Measurements from ENCODE around the gene TBC1D9.

The TBC1D9 gene

DNA sequence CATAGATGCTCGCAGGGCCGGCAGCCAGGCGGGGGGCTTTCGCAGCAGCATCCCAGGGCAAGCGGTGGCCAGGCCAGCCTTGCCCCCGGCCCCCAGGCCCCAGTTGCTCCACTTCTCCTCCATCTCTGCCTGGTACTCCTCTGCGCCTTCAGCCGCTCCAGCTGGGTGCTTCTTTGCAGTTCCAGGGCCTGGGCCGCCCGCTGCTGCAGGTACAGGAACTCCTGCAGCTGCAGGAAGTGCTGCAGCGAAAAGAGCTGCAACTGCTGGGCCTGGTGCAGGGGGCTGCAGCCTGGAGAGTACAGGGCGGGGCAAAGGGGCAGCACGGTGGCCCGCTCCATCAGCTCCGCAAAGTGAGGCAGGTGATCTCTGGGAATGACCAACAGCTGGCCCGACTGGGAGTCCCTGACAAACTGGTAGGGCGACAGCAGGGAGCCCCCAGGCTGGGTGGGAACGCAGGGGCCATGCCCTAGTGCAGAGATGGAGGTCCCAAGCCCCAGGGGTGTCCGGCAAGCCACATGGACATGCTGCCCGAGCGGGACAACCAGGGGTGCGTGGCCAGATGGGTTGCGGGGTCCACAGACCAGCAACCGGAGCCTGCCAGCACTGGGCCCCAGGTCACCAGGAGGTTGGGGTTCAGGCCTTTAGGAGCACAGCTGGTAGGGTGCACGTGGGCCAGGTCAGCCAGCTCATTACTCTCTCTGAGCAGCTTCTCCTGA is 111.6 kb downstream of the TBC1D9 start:
- no peak for DNase-seq

DNA sequence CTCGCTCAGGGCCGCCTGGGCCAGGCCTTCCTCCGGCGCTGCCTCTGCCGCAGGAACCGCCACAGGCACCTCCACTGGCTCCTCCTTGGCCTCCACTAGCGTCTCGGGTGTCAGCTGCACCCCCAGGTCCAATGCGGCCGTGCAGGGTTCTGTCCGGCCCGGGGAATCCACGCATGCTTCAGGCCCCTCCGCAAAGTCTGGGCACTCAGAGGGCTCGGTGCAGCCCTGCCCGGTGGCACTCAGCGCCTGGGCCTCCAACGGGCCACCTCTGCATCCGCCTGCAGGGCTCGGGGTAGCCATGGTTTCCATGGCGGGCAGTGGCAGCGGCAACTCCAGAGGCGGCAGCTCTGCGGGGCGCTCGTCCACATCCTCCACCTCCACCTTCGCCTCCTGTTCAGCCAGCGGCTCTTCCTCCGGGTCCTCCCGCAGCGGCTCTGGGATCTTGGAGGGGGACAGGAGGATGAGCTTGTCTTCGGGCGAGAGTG is 112.6 kb downstream of the TBC1D9 start:
- DNase-seq: no peak

DNA sequence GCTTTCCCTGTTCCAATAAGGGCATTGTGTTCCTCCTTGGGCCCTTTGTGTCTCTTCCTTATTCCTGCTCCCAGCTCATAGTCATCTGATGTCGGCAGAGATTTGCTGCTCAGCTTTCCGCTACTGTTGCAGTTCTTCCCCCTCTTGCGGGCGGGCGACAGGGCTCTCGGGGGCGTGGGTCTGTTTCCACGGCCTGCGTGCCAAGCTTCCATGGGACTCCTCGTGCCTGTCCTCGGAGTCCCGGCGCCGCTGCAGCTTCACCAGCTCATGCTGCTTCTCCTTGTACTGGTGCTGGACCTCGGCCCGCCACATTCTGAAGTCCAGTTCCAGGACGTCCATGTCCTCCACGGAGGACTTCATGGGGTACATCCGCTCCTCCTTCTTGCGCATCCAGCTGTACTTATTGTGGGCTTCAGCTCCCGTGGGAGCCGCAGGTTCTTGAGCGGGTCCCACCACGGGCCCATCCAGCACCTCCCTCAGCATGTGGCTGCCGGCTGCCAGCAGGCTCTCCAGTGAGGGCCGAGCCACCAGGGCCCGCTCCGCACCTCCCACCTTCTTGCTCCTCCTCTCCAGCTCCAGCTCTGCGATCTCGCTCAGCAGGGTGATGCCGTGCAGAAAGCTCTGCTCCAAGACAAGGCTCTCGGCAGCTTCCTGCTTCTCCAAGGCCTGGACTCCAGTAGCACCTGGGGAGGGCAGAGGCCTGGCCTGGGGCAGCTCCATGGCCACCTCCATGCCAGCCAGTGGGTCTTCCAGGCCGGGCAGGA is 113.3 kb downstream of the TBC1D9 start:
- DNase-seq: no peak

DNA sequence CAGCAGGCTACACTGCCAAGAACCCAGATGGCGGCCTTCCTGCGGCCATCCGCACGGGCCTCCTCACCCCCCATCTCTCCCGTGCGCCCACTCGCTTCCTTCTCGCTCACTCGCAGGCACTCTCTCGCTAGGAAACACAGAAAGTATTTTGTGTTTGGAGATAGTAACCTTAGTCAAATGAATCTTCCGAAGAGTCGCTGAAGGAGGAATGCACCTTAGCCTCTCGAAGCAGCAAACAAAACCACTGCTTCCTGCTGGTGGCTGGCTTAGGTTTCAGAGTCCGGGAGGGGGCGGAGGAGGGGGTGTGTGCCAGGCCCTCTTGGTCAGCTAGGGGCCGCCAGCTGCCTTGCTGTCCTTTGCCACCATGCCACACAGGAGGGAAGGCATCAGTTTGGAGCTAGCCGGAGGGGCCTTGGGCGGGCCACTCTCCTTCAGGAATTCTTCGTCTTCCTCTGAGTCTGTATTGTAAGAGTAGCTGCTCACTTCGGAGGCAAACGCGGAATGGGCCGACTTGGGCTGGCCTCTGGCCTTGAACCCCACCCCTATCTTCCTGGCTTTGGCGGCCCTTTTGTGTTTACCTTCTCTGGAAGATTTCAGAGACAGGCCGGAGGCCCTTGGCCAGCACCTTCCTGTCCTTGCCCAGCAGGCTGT is 114.3 kb downstream of the TBC1D9 start:
- no peak for DNase-seq

DNA sequence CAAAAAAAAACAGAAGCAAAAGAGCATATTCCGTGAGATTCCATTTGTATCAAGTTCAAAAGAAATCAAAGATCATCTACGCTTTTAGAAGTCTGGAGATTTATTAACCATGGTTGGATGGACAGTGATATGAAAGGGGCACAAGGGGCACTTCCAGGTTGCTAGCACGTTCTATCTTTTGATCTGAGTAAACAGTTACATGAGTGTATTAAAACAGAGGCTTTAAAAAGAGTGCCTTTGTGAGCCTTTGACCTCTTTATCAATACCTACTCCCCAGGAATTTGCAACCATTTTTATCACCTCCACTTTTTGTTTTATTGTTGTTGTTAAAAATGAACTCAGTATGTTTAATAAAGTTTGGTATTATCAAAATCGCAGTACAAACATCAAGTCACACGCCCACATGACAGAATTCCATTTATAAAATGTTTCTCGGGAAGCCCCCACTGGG is 115.1 kb downstream of the TBC1D9 start:
- no peak for DNase-seq

DNA sequence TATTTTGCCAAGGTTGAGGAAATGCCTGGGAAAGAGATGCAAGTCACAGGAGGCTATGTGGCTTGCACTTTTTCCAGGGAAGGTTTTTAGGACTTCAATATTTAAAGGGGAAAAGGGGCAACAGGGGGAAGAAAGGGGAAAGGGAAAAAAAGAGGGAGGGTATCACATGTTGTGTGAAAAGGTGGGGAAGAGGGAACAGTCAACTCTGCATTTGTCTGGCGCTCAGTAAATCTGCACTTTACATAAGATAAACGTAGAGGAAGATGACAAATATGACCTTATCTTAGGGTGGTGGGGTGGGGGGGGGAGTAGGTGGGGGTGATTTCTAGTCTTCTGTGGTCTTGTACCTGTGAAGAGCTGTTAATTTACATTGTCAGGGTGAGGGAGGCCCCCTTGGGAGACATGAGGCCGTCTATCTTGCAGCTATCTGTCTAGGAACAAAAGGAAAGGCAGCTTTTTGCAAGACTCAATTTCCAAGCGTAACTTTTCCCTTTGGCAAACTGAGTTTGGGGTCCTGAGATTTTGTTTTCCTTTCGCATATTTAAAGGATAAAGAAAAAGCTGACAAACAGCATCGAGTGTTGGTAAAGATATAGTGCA is 115.9 kb downstream of the TBC1D9 start:
- DNase-seq: no peak

DNA sequence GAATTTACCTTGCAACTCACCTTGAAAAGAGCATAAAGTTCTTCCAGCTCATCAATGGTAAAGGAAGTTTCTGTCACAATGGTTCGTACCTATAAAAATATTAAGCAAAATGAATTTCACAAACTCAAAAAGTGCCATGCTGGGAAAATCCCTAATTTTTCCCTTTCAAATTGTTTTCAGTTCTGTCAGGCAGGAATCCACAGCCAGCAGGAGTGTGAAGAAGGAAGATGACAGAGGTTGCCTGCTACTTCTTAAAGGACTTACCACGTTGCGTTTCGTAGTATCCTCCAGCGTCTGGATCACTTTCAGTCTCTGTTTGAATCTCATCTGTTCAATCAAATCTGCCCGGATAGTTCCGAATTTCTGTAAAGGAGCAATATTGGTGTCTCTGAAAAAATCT is 117.1 kb downstream of the TBC1D9 start:
- DNase-seq: no peak

DNA sequence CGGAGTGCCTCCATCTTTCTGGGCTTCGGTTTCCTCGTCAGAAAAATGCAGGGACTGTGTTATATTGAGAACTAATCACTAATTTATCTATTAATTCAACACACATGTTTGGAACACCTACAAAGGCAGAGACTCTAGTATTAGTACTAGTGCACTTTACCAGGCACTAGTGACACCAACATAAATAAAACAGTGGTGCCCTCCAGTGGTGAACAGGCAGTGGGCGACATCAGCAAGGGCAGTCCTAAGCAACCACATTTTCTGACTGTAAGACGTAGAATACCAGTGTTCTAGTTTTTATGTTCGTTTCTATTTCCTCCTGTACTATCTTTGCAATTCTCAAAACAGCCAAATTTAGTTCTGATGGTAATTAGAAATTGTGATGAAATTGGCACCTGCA is 118.3 kb downstream of the TBC1D9 start:
- no peak for DNase-seq

DNA sequence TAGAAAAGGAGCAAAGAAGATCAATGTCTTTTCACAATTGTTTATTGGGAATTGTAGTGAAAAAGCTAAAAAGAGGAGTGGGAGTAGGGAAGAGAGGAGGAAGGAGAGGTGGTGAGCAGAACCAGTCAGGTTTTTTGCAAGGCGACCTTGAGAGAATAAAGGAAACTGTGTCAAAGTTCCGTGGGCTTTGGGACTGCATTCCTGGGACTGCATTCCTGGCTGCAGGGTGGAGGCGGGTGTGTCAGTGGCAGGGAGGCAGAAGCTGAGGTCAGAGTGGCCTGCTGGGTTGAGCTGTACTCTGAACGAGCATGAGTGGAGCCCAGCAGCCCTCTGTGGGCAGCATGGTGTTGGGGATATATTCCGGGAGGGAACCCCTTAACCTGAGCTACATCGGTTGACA is 120.6 kb downstream of the TBC1D9 start:
- DNase-seq: no peak

DNA sequence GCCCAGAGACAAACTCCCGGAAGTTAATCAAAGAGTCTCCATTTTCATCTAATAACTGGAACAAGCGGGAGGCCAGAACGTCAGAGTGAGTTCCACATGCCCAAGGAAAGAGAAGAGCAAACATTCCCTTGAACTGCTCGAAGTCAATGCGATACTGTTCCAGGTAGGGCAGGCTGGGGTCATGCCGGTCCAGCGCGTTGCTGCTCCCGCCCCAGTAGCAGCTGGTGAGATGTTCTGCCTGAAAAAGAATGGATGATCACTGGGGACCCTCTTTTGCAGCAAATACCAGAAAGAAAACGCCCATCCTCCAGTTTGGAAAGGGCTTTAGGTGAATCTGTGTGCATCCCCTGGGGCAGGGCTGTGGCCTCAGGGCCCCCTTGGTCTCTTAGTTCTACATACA is 122.2 kb downstream of the TBC1D9 start:
- DNase-seq: no peak

DNA sequence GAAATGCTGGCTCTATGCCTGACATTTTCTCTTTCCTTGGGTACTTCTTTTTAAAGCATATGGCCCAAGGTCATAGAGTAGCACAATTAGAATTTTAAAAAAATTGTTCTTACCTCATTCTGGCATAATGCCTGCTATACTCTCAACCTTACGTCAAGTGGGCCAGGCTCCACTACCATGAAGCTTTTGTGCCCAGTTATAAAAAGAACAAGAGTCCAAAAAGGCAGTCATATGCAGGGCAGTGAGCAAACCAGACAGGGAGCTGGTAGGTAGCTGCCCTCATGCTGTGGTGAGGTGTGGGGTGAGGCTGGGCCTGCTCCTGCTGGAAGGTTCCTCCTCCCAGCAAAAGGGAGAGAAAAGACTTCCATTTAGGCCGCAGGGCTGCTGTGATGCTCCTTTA is 123.1 kb downstream of the TBC1D9 start:
- no peak for DNase-seq

DNA sequence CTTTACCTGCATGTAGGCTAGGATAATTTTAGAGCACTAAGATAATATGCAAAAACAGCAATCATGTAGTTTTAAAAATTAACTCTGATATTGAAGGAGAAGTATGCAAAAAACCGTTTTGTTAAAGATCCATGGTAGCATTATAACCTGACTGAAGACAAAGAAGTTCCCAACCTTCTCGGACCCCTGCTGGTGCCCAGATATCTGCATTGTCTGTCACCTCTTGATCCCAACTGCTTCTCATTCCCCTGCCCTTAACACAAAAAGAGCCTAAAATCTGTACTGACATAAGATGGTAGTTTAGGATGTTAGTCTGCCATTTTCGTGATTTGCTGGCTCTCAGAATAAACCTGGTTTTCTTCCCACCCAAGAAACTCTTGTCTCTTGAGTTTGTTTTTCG is 125.9 kb downstream of the TBC1D9 start:
- DNase-seq: no peak

DNA sequence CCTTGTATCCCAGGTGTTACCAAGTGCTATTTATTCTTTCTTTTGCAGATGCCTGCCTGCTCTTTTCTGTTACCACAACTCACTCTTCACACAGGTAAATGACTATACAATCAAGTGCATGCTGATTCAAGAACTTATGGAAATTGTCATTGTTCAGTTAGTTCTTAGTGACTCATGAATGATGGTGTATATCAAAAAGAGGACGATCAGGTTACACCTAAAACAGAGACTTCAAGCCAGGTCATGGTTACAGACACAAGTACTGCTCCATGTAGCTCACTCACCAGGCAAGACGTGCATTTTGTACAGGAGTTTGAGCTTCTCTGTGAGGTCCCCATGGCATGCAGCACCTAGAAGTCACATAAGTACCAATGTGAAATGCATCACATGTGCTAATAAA is 128.2 kb downstream of the TBC1D9 start:
- no peak for DNase-seq

DNA sequence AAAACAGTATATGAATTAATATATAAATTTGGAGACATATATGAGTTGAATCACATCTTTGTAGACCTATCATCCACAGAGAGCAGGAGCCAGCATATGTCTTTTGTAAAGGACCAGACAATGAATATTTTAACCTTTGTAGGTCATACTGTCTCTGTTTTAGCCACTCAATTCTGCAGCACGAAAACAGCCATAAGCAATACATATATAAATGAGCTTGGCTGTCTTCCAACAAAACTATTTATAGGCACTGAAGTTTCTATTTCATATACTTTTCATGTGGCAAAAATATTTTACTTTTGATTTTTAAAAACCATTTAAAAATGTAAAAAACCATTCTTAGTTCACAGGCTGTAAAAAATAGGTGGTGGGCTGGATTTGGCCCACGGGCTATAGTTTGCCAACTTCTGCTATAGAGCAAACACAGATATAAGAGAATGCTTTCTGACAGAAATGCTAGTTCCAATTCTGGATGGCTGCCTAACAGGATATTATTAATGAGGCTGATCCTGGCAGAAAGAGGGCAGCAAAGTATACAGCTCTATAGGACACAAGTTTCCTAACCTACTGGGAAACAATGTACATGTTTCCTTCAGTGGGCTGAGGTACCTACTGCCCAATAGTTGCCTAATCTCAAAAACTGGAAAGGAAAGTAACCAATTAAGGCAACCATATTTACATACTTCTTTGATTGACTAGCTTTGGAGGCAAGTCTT is 129.4 kb downstream of the TBC1D9 start:
- DNase-seq: no peak

DNA sequence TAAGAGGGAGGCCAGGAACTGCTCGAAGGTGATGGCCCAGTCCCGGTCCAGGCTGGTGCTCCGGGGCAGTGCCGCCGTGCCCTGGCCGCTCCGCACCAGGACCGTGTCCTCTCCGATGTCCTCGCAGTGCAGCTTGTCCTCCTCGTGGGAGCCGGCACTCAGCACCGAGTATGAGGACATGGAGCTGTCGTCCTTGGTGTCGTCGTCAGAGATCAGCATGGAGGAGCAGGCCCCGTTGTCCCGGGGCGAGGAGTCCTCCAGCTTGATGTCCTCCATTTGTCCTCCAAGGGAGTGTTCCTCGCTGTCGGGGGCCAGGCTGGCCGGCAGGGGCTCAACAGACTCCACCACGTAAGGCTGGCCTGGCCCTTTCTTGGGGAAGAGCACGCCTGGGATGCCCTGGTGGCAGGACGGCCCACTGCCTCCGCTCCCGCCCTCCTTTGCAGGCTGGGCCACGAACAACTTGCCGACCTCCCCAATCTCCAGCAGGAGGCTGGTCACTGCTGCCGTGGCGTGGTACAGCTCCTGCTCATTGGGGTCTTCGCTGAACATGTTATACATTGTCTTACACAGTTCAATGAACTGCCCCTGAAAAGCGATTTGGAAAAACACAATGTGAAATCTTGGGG is 133.7 kb downstream of the TBC1D9 start:
- no peak for DNase-seq

DNA sequence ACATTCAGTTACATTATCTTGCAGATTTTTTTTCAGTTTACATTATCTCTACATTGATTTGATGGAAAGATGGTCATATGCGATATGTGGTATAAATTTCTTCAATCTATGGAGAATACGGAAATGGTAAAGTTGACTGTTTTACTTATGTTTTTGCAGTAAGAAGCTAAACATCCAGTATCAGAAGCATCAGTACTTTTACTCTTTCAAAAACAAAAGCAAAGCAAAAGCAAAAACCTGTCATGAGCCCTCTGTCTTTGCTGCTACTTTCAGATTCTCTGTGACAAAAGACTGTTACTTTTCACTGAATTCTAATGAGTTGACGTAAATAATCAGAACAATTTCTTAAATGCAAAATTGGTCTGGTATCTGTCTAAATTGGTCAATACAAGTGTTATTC is 135.0 kb downstream of the TBC1D9 start:
- no peak for DNase-seq

DNA sequence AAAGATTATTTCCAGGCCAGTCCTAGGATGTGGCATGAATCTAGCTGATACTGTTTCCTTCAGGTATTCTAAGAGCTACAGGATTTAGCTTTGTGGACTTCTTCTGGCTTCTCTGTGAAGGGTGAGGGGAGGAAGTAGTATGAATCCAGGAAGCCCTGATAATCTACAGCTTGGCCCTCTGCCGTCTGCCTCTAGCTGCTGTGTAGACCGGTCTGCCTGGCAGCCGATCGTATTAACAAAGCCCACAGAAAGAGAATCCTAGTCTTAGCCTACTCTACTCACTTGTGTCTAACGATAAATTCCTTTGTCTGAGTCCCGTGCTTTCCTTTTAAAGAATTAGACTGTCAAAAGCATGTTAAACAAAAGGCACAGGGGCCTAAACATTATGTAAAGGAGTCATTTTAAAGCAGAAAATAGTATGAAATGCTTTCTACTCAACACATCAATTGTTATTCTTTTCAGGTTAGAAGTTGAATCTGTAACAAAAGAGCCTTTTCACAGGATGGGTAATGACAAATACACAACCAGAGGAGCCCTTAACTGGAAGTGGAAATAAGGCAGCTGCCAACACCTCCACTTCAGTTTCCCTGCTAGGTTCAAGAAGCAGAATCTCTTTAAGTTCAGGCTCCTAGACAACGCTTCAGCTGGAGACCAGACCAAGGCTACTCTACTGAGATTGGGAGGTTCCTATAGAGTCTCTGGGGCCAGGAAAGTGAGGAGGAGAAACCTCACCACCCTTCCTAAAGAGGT is 138.5 kb downstream of the TBC1D9 start:
- DNase-seq: no peak

DNA sequence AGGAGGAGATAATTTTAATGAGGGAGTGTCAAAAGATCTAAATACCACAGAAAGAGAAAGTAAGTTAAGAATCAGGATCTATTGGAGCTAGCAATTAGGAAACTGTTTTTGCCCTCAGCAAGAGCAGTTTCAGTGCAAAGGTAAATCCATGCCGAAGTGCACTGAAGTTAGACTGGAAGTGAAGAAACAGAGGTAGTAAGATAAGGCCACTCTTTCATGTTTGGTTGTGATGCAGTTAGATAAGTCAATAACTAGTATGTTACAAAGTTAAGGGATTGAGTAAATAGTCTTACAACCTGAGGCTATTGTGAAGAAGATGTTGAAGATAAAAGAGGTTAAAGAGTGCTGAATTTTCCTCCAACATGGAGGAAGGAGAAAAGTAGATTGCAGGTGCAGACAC is 140.7 kb downstream of the TBC1D9 start:
- no peak for DNase-seq

DNA sequence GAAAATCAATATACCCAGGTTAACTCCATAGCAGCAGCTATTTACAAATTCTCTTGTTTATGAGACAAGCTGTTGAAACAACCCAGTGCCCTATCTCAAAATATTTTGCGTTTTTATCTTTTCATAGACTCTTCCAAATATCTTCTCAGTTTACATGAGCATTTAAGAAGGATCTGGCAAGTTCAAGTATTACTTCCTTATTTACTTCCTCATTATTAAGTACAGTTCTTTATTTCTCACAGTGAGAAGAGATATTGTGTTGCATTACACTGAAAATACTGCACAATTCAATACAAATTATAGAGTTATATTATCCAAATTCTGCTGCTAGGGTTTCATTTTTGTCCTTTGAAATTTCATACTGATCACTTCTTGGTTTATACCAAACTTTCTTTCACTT is 143.8 kb downstream of the TBC1D9 start:
- DNase-seq: no peak

DNA sequence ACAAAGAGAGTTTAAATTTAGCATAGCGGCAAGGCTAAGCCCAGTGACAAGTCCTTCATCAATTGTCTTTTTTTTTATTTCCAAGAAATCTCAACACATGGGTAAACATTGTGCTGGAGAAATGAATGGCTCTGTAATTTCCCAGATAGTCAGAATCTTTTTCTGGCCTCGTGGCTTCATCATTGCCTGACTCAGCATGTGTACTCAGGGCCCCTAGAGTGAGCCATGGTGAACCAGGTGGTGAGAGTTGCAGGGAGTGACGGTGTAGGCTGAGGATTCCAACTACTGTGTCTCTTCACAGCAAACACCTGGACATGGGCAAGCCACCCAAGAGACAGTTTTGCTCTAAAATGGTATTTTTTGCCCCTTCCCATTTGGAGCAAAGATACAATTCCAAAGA is 144.3 kb downstream of the TBC1D9 start:
- DNase-seq: no peak

DNA sequence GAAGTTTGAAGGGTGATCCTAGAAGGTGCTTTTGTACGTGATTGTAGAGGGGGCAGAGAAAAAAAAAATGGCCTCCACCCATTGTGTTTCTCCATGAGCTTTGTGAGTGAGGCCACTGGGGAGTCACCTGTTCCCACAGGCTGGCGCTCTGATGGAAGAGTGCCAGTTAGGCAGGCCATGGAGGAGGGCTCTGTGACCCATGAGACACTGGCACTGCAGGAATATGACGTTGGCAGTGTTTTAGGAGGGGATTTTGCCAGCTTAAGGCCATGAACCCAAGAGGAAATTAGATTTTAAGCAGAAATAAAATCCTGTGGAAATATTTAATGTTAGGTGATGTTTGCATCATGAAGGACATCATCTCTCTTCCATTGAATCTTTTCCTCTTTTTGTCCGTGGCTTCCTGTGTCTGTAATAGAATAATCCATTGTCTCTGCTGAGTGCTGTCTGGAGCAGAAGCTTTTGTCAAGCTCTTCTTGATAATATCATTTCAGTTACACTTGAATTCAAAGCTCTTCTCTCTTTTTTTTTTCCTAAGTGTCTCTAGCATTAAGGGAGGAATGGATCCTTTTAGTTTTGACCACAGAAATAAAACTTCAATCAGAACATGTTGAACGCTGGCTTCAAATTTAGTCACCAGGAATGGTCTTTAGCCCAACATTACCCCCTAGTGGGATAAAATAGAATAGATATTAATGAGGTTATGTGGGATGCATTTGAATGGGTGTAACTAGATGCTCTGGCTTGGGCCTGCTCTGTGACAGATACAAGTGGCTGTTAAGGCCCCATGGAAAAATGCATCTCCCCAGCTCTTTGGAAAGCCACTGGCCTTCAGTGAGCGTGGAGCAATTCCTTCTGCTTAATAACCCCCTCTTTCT is 146.4 kb downstream of the TBC1D9 start:
- no peak for DNase-seq

All from NCI-H524 treated with DMSO at 0.1 percent for 48 hours (cell line).